ENCODE measurements around the gene MLST8. TPM values are rescaled to one million over a fixed set of nuclear protein-coding genes. Genes with fewer than 3 reads are reported as not detected.
"Not testable (repeated sequence)": the region's sequence is repeated elsewhere in the genome, so short reads cannot be mapped to it uniquely, and the experiment has no call there.

The MLST8 gene
- total RNA-seq, 4 donors from 2014 or later, result 61.0 to 95.6 (median 63.1) TPM

DNA sequence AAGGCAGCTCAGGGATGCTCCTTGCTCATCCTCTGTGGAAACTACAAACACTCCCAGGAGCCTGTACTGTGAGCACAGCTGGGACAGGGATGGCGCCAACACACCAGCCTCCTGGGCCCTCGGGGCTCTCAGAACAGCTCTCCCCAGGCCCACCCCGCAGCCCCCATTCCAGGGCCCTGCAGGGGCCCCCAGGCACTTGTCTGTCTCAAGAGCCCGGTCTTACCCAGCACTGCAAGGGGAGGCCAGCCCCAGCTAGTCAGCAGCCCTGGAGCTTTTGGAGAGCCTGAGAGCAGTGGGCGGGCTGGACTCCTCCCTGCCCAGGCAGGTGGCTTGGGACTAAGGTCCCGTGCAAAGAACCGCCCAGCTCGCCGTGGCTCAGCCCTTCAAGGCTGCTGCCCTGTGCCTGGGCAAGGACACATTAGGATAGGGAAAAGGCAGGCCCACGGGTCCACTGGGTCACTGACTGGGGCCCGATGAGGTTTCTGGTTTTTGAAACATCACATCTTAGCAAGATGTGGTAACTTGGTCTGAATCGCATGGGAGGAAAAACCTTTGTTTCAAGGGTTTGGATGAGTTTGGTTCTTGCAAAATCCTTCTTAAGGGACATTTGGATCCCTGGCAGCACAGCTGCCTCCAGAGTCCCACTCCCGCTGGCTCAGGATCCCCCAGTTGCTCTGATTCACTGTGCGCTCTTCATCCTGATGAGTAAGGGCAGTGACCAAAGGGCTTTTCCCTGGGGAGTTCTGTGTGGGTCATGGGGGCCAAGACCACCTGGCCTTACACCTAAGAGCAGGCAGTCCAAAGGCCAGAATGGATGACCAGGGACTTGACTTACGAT lies 33.8 kb downstream of the MLST8 start:
- Histone ChIP-seq H3K36me3 (peaks cover 34 to 36% of the 10 kb centered on the region in 2 donors), H3K27ac (no peak overlapping the region), H3K27me3 (no peaks in the 10 kb centered on the region), H3K9me3 (no peaks in the 10 kb centered on the region), H3K4me3 (replicated peaks in 1 of 3) (no peak overlapping the region), H3K4me1 (peaks cover 4 to 14% of the 10 kb centered on the region in 2 donors)
- 87 to 90% methylated on average over 8 to 12 of the region's 15 CpGs for WGBS, 2 donors
- intact Hi-C loops (cut with DNase I), result no loop called here
- no peak for DNase-seq
- TF ChIP-seq, protein P1, sequence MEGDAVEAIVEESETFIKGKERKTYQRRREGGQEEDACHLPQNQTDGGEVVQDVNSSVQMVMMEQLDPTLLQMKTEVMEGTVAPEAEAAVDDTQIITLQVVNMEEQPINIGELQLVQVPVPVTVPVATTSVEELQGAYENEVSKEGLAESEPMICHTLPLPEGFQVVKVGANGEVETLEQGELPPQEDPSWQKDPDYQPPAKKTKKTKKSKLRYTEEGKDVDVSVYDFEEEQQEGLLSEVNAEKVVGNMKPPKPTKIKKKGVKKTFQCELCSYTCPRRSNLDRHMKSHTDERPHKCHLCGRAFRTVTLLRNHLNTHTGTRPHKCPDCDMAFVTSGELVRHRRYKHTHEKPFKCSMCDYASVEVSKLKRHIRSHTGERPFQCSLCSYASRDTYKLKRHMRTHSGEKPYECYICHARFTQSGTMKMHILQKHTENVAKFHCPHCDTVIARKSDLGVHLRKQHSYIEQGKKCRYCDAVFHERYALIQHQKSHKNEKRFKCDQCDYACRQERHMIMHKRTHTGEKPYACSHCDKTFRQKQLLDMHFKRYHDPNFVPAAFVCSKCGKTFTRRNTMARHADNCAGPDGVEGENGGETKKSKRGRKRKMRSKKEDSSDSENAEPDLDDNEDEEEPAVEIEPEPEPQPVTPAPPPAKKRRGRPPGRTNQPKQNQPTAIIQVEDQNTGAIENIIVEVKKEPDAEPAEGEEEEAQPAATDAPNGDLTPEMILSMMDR (IDR thresholded peaks at IDR 0.05), result no peak
- TF ChIP-seq POLR2A (IDR thresholded peaks at IDR 0.05), result no peak

DNA sequence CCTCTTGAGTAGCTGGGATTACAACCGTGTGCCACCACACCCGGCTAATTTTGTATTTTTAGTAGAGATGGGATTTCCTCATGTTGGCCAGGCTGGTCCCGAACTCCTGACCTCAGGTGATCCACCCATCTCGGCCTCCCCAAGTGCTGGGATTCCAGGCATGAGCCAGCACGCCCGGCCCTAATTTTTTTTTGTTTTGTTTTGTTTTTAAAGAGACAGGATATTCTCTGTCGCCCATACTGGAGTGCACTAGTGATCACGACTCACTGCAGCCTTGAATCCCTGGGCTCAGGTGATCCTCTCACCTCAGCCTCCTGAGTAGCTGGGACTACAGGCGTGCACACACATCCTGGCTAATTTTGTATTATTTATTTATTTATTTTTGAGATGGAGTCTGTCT lies 35.1 kb downstream of the MLST8 start:
- WGBS, 2 donors, result 77 to 80% methylated on average over 9 of the region's 9 CpGs
- DNase-seq; H3K9me3 ChIP-seq; H3K27me3 ChIP-seq; H3K4me3 ChIP-seq (replicated peaks in 1 of 3); H3K27ac ChIP-seq; intact Hi-C loops (cut with DNase I): not testable (repeated sequence)
- H3K4me1 ChIP-seq, result peaks cover 4 to 14% of the 10 kb centered on the region in 2 donors
- H3K36me3 ChIP-seq, result peaks cover 32 to 36% of the 10 kb centered on the region in 2 donors

DNA sequence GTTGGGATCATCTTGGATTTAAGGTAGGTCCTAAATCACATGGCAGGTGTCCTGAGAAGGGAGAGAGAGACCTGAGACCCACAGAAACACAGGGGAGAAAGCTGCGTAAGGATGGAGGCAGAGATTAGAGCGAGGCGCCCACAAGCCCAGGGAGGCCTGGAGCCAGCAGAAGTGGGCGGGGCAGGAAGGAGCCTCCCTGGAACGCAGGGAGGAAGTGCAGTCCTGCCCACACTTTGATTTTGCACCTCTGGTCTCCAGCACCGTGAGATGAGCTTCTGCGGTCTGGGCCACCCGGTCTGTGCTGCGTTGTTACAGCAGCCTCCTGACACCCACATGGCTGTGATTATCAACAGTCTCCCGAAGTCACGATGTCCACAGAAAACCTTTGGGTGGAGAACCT lies 37.3 kb downstream of the MLST8 start:
- Histone ChIP-seq H3K4me3 (replicated peaks in 1 of 3) (no peak overlapping the region), H3K9me3 (no peaks in the 10 kb centered on the region), H3K36me3 (peaks cover 43 to 44% of the 10 kb centered on the region in 2 donors), H3K4me1 (no peaks in the 10 kb centered on the region), H3K27ac (no peak overlapping the region), H3K27me3 (no peaks in the 10 kb centered on the region)
- intact Hi-C loops (cut with DNase I), result no loop called here
- no peak for DNase-seq
- WGBS, 2 donors, result 83 to 84% methylated on average over 7 to 8 of the region's 11 CpGs
- TF ChIP-seq, protein P1 (IDR thresholded peaks at IDR 0.05), result no peak
- TF ChIP-seq POLR2A (IDR thresholded peaks at IDR 0.05), result no peak

DNA sequence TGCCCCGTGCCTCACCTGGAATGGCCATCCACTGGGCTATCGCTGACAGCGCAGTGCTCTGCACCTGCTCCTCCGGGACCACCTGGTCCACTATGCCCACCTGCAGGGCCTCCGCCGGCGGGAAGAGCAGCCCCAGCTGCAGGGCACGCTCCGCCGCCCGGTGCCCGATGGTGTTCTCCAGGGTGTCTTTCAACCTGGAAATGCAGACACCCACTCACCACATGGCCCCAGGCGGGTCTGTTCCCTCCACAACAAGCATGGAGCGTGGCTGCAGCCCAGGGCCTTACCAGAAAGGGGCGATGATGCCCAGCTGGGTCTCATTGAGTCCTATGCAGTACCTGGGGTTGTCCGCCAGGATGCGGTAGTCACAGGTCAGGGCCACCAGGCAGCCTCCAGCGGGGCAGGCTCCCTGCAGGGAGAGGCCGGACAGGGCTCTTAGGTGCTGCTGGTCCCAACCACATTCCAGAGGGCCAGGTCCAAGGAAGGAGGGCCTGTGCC lies 37.8 kb downstream of the MLST8 start:
- TF ChIP-seq, protein P1 (IDR thresholded peaks at IDR 0.05), result no peak
- TF ChIP-seq POLR2A (IDR thresholded peaks at IDR 0.05), result no peak
- Histone ChIP-seq H3K27ac (no peak overlapping the region), H3K4me1 (no peaks in the 10 kb centered on the region), H3K27me3 (no peaks in the 10 kb centered on the region), H3K9me3 (no peaks in the 10 kb centered on the region), H3K36me3 (peaks cover 43 to 44% of the 10 kb centered on the region in 2 donors), H3K4me3 (replicated peaks in 1 of 3) (no peak overlapping the region)
- intact Hi-C loops (cut with DNase I), result no loop called here
- WGBS, 2 donors, result 98% methylated on average over 11 to 15 of the region's 19 CpGs
- DNase-seq, result no peak

DNA sequence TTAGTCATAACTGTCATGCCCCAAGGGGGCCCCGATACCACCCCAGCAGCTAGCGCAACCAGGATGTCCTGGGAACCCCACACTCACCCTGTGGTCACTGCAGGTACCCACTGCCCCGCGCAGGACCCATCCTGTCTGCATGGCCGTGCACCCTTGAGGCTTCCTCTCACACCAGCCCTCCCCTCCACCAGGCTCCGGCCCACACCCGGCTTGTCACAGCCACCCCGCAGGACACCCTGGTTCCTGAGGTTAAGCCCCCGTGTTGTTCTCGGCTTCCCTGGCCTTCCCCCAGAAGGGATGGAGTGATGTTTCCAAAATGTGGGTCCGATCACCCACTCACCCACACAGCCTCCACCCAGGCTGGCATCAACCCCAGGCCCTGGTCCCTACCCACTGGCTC lies 38.5 kb downstream of the MLST8 start:
- Histone ChIP-seq H3K36me3 (peaks cover 43 to 44% of the 10 kb centered on the region in 2 donors), H3K27ac (no peak overlapping the region), H3K9me3 (no peaks in the 10 kb centered on the region), H3K27me3 (no peaks in the 10 kb centered on the region), H3K4me3 (replicated peaks in 1 of 3) (no peak overlapping the region), H3K4me1 (no peaks in the 10 kb centered on the region)
- no peak for DNase-seq
- 97 to 99% methylated on average over 11 of the region's 11 CpGs for WGBS, 2 donors
- intact Hi-C loops (cut with DNase I), result no loop called here
- TF ChIP-seq, protein P1 (IDR thresholded peaks at IDR 0.05), result no peak
- TF ChIP-seq POLR2A (IDR thresholded peaks at IDR 0.05), result no peak

Data from thyroid gland (tissue), 4 donors.